HepG2 (cell line): ENCODE results near the gene OR2B2. TPM values are rescaled to one million over a fixed set of nuclear protein-coding genes. Genes with fewer than 3 reads are reported as not detected.
A peak's percentile ranks its signal among the peaks of the same experiment; 100 is the strongest.

Experiments
- AGO1 ChIP-seq: fragments of 200-400 bp; formaldehyde crosslinking; IDR thresholded peaks from 2 replicates; pipeline ENCODE4 v1.6.1; 2017; ENCODE audit warnings: mild to moderate bottlenecking, low read depth, low read length, moderate library complexity; ENCODE audit not compliant: poor library complexity, severe bottlenecking
- ASH2L ChIP-seq: fragments of 300-600, 200-600 bp; sonication (generic); IDR thresholded peaks from 2 replicates; pipeline ENCODE4 v1.7.0; 2017; ENCODE audit warnings: low read depth, mild to moderate bottlenecking, moderate library complexity, mixed read lengths, low read length; ENCODE audit not compliant: insufficient read length
- HHEX ChIP-seq: IDR thresholded peaks from 2 replicates; pipeline ENCODE4 v1.6.1; 2016; ENCODE audit warnings: control low read depth
- NR3C1 ChIP-seq: sonication (generic); formaldehyde crosslinking; IDR thresholded peaks from 2 replicates; pipeline ENCODE4 v1.4.0; 2020; ENCODE audit warnings: missing genetic modification reagents
- ZNF333 ChIP-seq: sonication (generic); formaldehyde crosslinking; IDR thresholded peaks from 2 replicates; pipeline ENCODE4 v1.4.0; 2020; ENCODE audit warnings: mild to moderate bottlenecking, missing genetic modification reagents, borderline replicate concordance
- ZNF563 ChIP-seq: sonication (generic); formaldehyde crosslinking; IDR thresholded peaks from 2 replicates; pipeline ENCODE4 v1.8.0; 2022; ENCODE audit warnings: mild to moderate bottlenecking, moderate library complexity, missing genetic modification reagents
- ZNF766 ChIP-seq: sonication (generic); formaldehyde crosslinking; IDR thresholded peaks from 2 replicates; pipeline ENCODE4 v1.5.0; 2020; ENCODE audit warnings: missing genetic modification reagents, borderline replicate concordance
- polyA plus RNA-seq, 8 experiments: library from polyadenylated mRNA; depleted of rRNA in 3 of 8; stranded (reverse) in 7 of 8; unstranded in 1 of 8; fragments of >200 nt; fragmentation: Illumina TruSeq in 4 of 8; extraction: Trizol in 4 of 8; gene quantifications; 2 replicates each; pipeline versions ENCODE4 v1.2.1 to v1.2.3, GENCODE V29; 2011 to 2016; ENCODE audit warnings: low read depth in 4 of 8, missing spikeins in 1 of 8, mixed read lengths in 1 of 8; ENCODE audit not compliant: insufficient read depth in 1 of 8
- total RNA-seq, 5 experiments: library from RNA; depleted of rRNA; stranded (reverse); fragments of >200 nt; fragmentation: Illumina TruSeq; extraction: Trizol; gene quantifications; 2 replicates each; pipeline ENCODE4 v1.2.3, GENCODE V29; 2016; ENCODE audit warnings: low read depth in 1 of 5
- TF ChIP-seq, protein P1 (sequence below): sonication (generic); formaldehyde crosslinking; IDR thresholded peaks from 2 replicates; pipeline ENCODE4 v1.4.0; 2020; ENCODE audit warnings: missing genetic modification reagents
- TF ChIP-seq, protein P2 (sequence below): sonication (generic); formaldehyde crosslinking; IDR thresholded peaks from 2 replicates; pipeline ENCODE4 v1.4.0; 2020; ENCODE audit warnings: mild to moderate bottlenecking, low read depth, missing genetic modification reagents
- TF ChIP-seq, protein P3 (sequence below): sonication (generic); formaldehyde crosslinking; IDR thresholded peaks from 2 replicates; pipeline ENCODE4 v1.5.0; 2020; ENCODE audit warnings: mild to moderate bottlenecking, missing genetic modification reagents, moderate library complexity
- TF ChIP-seq, protein P4 (sequence below): sonication (generic); formaldehyde crosslinking; IDR thresholded peaks from 2 replicates; pipeline ENCODE4 v1.4.0; 2020; ENCODE audit warnings: mild to moderate bottlenecking, missing genetic modification reagents
- TF ChIP-seq, protein P5 (sequence below): sonication (generic); formaldehyde crosslinking; IDR thresholded peaks from 2 replicates; pipeline ENCODE4 v1.4.0; 2020; ENCODE audit warnings: missing genetic modification reagents
- TF ChIP-seq, protein P6 (sequence below): sonication (generic); formaldehyde crosslinking; IDR thresholded peaks from 2 replicates; pipeline ENCODE4 v1.8.0; 2022; ENCODE audit warnings: mild to moderate bottlenecking, missing genetic modification reagents; ENCODE audit not compliant: insufficient replicate concordance

The OR2B2 gene
- total and polyA plus RNA-seq, 2 of the 13 experiments (the other 11 are each of a cell fraction or from before 2014, with no cell fraction given), result not detected

DNA sequence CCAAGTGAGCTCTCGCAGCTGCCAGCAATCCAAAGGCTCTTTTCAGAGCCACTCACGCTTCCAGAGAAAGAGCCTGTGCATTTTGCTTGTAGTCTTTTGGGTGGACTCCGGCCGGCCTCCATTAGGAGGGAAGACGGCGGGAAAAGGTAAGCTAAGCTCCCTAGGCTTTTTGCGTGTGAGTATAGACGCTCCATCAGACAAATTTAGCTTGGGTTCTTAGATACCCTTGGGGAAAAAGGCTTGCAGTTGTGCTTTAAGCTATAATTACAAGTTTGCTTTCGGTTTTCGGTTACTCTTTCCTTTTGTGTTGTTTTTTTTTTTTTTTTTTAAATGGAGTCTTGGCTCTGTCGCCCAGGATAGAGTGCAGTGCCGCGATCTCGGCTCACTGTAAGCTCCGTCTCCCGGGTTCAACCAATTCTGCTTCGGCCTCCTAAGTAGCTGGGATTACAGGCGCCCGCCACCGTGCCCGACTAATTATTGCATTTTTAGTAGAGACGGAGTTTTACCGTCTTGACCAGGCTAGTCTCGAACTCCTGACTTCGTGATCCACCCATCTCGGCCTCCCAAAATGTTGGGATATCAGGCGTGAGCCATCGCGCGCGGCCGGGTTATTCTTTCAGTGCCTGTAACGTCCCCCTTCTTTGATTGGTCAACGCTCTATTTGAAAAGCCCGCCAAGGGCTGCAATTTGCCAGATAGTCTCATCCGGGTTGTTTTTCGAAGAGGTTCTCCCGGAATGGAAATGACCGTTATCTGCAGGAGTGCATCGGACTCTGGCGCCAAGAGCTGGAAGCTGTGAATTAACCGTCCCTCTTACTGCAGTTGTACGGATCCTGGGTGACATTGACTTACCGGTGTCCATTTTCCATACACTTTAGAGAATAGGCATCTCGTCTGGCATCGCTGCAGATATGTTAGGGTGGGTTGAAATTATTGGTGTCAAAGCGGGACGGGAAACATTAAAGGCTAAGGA is 18.1 kb downstream of the OR2B2 start (continued):
- TF ChIP-seq NR3C1, result no peak
- TF ChIP-seq, protein P1, sequence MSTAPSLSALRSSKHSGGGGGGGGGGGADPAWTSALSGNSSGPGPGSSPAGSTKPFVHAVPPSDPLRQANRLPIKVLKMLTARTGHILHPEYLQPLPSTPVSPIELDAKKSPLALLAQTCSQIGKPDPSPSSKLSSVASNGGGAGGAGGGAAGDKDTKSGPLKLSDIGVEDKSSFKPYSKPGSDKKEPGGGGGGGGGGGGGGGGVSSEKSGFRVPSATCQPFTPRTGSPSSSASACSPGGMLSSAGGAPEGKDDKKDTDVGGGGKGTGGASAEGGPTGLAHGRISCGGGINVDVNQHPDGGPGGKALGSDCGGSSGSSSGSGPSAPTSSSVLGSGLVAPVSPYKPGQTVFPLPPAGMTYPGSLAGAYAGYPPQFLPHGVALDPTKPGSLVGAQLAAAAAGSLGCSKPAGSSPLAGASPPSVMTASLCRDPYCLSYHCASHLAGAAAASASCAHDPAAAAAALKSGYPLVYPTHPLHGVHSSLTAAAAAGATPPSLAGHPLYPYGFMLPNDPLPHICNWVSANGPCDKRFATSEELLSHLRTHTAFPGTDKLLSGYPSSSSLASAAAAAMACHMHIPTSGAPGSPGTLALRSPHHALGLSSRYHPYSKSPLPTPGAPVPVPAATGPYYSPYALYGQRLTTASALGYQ (CRISPR knock-in tag), result no peak
- TF ChIP-seq HHEX (CRISPR knock-in tag), result no peak
- TF ChIP-seq ZNF766, result peak; percentile 49; the same call in 1 of the 2 replicates
- TF ChIP-seq ZNF333 (CRISPR knock-in tag), result no peak
- TF ChIP-seq, protein P2, sequence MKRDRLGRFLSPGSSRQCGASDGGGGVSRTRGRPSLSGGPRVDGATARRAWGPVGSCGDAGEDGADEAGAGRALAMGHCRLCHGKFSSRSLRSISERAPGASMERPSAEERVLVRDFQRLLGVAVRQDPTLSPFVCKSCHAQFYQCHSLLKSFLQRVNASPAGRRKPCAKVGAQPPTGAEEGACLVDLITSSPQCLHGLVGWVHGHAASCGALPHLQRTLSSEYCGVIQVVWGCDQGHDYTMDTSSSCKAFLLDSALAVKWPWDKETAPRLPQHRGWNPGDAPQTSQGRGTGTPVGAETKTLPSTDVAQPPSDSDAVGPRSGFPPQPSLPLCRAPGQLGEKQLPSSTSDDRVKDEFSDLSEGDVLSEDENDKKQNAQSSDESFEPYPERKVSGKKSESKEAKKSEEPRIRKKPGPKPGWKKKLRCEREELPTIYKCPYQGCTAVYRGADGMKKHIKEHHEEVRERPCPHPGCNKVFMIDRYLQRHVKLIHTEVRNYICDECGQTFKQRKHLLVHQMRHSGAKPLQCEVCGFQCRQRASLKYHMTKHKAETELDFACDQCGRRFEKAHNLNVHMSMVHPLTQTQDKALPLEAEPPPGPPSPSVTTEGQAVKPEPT (CRISPR knock-in tag), result no peak
- TF ChIP-seq ASH2L, result no peak
- TF ChIP-seq, protein P3, sequence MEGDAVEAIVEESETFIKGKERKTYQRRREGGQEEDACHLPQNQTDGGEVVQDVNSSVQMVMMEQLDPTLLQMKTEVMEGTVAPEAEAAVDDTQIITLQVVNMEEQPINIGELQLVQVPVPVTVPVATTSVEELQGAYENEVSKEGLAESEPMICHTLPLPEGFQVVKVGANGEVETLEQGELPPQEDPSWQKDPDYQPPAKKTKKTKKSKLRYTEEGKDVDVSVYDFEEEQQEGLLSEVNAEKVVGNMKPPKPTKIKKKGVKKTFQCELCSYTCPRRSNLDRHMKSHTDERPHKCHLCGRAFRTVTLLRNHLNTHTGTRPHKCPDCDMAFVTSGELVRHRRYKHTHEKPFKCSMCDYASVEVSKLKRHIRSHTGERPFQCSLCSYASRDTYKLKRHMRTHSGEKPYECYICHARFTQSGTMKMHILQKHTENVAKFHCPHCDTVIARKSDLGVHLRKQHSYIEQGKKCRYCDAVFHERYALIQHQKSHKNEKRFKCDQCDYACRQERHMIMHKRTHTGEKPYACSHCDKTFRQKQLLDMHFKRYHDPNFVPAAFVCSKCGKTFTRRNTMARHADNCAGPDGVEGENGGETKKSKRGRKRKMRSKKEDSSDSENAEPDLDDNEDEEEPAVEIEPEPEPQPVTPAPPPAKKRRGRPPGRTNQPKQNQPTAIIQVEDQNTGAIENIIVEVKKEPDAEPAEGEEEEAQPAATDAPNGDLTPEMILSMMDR (CRISPR knock-in tag), result 0 out of 2 replicates have a peak, but pooled peaks have one; percentile 3
- TF ChIP-seq, protein P4, sequence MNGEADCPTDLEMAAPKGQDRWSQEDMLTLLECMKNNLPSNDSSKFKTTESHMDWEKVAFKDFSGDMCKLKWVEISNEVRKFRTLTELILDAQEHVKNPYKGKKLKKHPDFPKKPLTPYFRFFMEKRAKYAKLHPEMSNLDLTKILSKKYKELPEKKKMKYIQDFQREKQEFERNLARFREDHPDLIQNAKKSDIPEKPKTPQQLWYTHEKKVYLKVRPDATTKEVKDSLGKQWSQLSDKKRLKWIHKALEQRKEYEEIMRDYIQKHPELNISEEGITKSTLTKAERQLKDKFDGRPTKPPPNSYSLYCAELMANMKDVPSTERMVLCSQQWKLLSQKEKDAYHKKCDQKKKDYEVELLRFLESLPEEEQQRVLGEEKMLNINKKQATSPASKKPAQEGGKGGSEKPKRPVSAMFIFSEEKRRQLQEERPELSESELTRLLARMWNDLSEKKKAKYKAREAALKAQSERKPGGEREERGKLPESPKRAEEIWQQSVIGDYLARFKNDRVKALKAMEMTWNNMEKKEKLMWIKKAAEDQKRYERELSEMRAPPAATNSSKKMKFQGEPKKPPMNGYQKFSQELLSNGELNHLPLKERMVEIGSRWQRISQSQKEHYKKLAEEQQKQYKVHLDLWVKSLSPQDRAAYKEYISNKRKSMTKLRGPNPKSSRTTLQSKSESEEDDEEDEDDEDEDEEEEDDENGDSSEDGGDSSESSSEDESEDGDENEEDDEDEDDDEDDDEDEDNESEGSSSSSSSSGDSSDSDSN (CRISPR knock-in tag), result no peak
- TF ChIP-seq, protein P5, sequence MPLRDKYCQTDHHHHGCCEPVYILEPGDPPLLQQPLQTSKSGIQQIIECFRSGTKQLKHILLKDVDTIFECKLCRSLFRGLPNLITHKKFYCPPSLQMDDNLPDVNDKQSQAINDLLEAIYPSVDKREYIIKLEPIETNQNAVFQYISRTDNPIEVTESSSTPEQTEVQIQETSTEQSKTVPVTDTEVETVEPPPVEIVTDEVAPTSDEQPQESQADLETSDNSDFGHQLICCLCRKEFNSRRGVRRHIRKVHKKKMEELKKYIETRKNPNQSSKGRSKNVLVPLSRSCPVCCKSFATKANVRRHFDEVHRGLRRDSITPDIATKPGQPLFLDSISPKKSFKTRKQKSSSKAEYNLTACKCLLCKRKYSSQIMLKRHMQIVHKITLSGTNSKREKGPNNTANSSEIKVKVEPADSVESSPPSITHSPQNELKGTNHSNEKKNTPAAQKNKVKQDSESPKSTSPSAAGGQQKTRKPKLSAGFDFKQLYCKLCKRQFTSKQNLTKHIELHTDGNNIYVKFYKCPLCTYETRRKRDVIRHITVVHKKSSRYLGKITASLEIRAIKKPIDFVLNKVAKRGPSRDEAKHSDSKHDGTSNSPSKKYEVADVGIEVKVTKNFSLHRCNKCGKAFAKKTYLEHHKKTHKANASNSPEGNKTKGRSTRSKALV (CRISPR knock-in tag), result peak; percentile 17
- no peak for TF ChIP-seq AGO1
- TF ChIP-seq, protein P6, sequence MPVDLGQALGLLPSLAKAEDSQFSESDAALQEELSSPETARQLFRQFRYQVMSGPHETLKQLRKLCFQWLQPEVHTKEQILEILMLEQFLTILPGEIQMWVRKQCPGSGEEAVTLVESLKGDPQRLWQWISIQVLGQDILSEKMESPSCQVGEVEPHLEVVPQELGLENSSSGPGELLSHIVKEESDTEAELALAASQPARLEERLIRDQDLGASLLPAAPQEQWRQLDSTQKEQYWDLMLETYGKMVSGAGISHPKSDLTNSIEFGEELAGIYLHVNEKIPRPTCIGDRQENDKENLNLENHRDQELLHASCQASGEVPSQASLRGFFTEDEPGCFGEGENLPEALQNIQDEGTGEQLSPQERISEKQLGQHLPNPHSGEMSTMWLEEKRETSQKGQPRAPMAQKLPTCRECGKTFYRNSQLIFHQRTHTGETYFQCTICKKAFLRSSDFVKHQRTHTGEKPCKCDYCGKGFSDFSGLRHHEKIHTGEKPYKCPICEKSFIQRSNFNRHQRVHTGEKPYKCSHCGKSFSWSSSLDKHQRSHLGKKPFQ (CRISPR knock-in tag), result peak; percentile 54
- TF ChIP-seq ZNF563 (CRISPR knock-in tag), result no peak
